K562 (cell line): ENCODE measurements around the gene CD93. TPM values are rescaled to one million over a fixed set of nuclear protein-coding genes. Genes with fewer than 3 reads are reported as not detected.

Experiments
- ARNT ChIP-seq, 2 experiments: fragments of 450-650 bp; IDR thresholded peaks; 2 replicates each; pipeline ENCODE4 v1.6.1; 2016; ENCODE audit warnings: mild to moderate bottlenecking in 1 of 2
- ATF7 ChIP-seq: fragments of 450-650 bp; IDR thresholded peaks from 2 replicates; pipeline ENCODE4 v1.7.1; 2014; ENCODE audit warnings: mild to moderate bottlenecking, moderate library complexity
- CREB1 ChIP-seq, 2 experiments: sonication (generic) in 1 of 2; formaldehyde crosslinking in 1 of 2; IDR thresholded peaks; 2 replicates each; pipeline versions ENCODE4 v1.6.1 to v1.8.0; 2012 to 2022; ENCODE audit warnings: inconsistent platforms in 1 of 2, mild to moderate bottlenecking in 1 of 2, missing genetic modification reagents in 1 of 2, moderate library complexity in 1 of 2
- ETV6 ChIP-seq, 3 experiments: fragments of 150-350 bp in 1 of 3; sonication (generic) in 1 of 3; formaldehyde crosslinking in 1 of 3; IDR thresholded peaks; 2 replicates each; pipeline versions ENCODE4 v1.6.1 to v1.8.0; 2014 to 2022; ENCODE audit warnings: borderline replicate concordance in 2 of 3, low read depth in 2 of 3, antibody characterized with exemption in 1 of 3, low read length in 1 of 3, mild to moderate bottlenecking in 1 of 3, missing genetic modification reagents in 1 of 3
- HDAC6 ChIP-seq: IDR thresholded peaks from 2 replicates; pipeline ENCODE4 v1.6.1; 2012; ENCODE audit warnings: low read depth, mild to moderate bottlenecking, control low read depth, inconsistent platforms, low read length, moderate library complexity
- ILK ChIP-seq: fragments of 450-650 bp; IDR thresholded peaks from 2 replicates; pipeline ENCODE4 v1.6.1; 2016; ENCODE audit warnings: missing genetic modification characterization, low read depth, mild to moderate bottlenecking, missing compliant biosample characterization, moderate library complexity, borderline replicate concordance
- JUND ChIP-seq, 2 experiments: IDR thresholded peaks; 2 replicates in 1 of 2; 3 replicates in 1 of 2; pipeline ENCODE4 v1.6.1; 2011; ENCODE audit warnings: borderline replicate concordance in 2 of 2, low read depth in 2 of 2, low read length in 2 of 2, improper control_type of control experiment in 1 of 2, missing biosample characterization in 1 of 2, missing genetic modification characterization in 1 of 2, missing genetic modification reagents in 1 of 2
- NFXL1 ChIP-seq: fragments of 450-650 bp; formaldehyde crosslinking; IDR thresholded peaks from 2 replicates; pipeline ENCODE4 v1.4.0; 2021; ENCODE audit warnings: mild to moderate bottlenecking
- PHF8 ChIP-seq: fragments of 200-600 bp; sonication (generic); IDR thresholded peaks from 2 replicates; pipeline ENCODE4 v1.6.1; 2012; ENCODE audit warnings: mixed run types, mild to moderate bottlenecking, inconsistent platforms, low read length, moderate library complexity, borderline replicate concordance
- TBP ChIP-seq: optimal IDR thresholded peaks from 2 replicates; pipeline ENCODE3; 2011; ENCODE audit warnings: low read depth, low read length, improper control_type of control experiment
- polyA plus RNA-seq, 8 experiments: library from polyadenylated mRNA; depleted of rRNA in 4 of 8; stranded (reverse) in 5 of 8; unstranded in 3 of 8; fragments of >200 nt; fragmentation: Nextera tagmentation in 2 of 8; fragmentation: Illumina TruSeq in 1 of 8; extraction: Ambion mirVana in 2 of 8; extraction: Trizol in 1 of 8; gene quantifications; 2 replicates each; pipeline versions ENCODE4 v1.2.1 to v1.2.3, GENCODE V29; 2011 to 2014; ENCODE audit warnings: inconsistent platforms in 1 of 8, missing spikeins in 1 of 8
- total RNA-seq, 7 experiments: library from RNA; depleted of rRNA in 6 of 7; stranded (reverse); fragments of >200 nt in 6 of 7; fragmentation: Illumina TruSeq in 2 of 7; extraction: Trizol in 2 of 7; gene quantifications; 2 replicates each; pipeline versions ENCODE4 v1.2.1 to v1.2.3, GENCODE V29; 2011 to 2021; ENCODE audit warnings: low replicate concordance in 1 of 7
- TF ChIP-seq, protein P1 (sequence below): fragments of 450-650 bp; IDR thresholded peaks from 2 replicates; pipeline ENCODE4 v1.6.1; 2016
- TF ChIP-seq, protein P2 (sequence below): fragments of 250-450 bp; sonication (Bioruptor Pico); IDR thresholded peaks from 2 replicates; pipeline ENCODE4 v1.5.0; 2021
- TF ChIP-seq, protein P3 (sequence below): fragments of 450-650 bp; IDR thresholded peaks from 2 replicates; pipeline ENCODE4 v1.6.1; 2017; ENCODE audit warnings: antibody characterized with exemption, mild to moderate bottlenecking
- TF ChIP-seq, protein P4 (sequence below), 2 experiments: fragments of 450-650 bp; IDR thresholded peaks; 2 replicates each; pipeline ENCODE4 v1.6.1; 2018; ENCODE audit warnings: mild to moderate bottlenecking in 2 of 2, low read depth in 1 of 2; ENCODE audit not compliant: partially characterized antibody in 2 of 2

Gene CD93
- total and polyA plus RNA-seq, 9 of the 15 experiments (the other 6 are each of a cell fraction or from before 2014, with no cell fraction given): 0.03 to 0.20 (median 0.05) TPM

DNA sequence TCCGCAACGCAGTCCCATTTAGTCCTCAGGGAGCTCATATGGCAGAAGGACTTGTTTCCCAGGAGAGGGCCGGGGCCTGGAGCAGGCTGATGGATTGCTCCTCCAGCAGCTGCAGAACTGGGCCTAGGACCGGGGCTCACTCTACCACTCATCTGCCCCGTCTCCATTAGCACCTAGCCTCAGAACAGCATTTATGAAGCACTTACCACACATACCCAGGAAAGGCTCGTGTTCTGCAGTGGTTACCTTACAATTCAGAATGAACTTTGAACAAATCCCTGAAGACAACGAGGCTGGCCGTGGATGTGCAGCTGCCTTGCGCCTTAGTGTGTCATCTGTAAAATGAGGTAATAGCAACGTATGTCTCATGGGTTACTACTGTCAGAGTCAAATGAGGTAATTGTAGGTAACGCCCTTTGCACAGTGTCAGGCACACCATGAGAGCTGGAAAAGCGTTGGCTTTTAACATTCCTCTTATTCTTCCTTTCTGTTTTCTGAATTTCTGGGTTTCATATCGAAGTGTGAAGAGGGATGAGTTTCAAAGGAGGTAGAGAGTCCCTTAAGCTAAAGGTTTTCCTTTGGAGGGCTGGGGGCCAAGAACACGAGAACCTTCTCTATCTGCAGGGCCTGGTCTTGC, 46.3 kb upstream of the CD93 start (continued):
- TF ChIP-seq, protein P1, sequence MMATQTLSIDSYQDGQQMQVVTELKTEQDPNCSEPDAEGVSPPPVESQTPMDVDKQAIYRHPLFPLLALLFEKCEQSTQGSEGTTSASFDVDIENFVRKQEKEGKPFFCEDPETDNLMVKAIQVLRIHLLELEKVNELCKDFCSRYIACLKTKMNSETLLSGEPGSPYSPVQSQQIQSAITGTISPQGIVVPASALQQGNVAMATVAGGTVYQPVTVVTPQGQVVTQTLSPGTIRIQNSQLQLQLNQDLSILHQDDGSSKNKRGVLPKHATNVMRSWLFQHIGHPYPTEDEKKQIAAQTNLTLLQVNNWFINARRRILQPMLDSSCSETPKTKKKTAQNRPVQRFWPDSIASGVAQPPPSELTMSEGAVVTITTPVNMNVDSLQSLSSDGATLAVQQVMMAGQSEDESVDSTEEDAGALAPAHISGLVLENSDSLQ: peak; percentile 46; the same call in 1 of the 2 replicates
- TF ChIP-seq ATF7 (peak; percentile 93), ARNT (IDR thresholded peaks at IDR 0.05) (0 out of 4 replicates have a peak, but pooled peaks of 1 of the 2 experiments have one; percentile 17), NFXL1 (0 out of 2 replicates have a peak, but pooled peaks have one; percentile 14), CREB1 (IDR thresholded peaks at IDR 0.05) (peak; percentile 92), CREB1 (CRISPR knock-in tag; IDR thresholded peaks at IDR 0.05) (peak; percentile 80), ILK (tag) (no peak), TBP (peak; percentile 52), HDAC6 (no peak), ETV6 (IDR thresholded peaks at IDR 0.05; ENCODE audit: borderline replicate concordance in 1 of 2, low read depth in 2 of 2, low read length in 1 of 2) (no peak), ETV6 (CRISPR knock-in tag; IDR thresholded peaks at IDR 0.05; ENCODE audit: borderline replicate concordance) (no peak), PHF8 (peak; percentile 22; the same call in 1 of the 2 replicates), JUND (IDR thresholded peaks at IDR 0.05; ENCODE audit: borderline replicate concordance, low read depth, low read length) (peak; percentile 81), JUND (tag; IDR thresholded peaks at IDR 0.05; ENCODE audit: borderline replicate concordance, low read depth, low read length) (peak; percentile 73)
- TF ChIP-seq, protein P2, sequence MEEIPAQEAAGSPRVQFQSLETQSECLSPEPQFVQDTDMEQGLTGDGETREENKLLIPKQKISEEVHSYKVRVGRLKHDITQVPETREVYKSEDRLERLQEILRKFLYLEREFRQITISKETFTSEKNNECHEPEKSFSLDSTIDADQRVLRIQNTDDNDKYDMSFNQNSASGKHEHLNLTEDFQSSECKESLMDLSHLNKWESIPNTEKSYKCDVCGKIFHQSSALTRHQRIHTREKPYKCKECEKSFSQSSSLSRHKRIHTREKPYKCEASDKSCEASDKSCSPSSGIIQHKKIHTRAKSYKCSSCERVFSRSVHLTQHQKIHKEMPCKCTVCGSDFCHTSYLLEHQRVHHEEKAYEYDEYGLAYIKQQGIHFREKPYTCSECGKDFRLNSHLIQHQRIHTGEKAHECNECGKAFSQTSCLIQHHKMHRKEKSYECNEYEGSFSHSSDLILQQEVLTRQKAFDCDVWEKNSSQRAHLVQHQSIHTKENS: no peak
- TF ChIP-seq, protein P3, sequence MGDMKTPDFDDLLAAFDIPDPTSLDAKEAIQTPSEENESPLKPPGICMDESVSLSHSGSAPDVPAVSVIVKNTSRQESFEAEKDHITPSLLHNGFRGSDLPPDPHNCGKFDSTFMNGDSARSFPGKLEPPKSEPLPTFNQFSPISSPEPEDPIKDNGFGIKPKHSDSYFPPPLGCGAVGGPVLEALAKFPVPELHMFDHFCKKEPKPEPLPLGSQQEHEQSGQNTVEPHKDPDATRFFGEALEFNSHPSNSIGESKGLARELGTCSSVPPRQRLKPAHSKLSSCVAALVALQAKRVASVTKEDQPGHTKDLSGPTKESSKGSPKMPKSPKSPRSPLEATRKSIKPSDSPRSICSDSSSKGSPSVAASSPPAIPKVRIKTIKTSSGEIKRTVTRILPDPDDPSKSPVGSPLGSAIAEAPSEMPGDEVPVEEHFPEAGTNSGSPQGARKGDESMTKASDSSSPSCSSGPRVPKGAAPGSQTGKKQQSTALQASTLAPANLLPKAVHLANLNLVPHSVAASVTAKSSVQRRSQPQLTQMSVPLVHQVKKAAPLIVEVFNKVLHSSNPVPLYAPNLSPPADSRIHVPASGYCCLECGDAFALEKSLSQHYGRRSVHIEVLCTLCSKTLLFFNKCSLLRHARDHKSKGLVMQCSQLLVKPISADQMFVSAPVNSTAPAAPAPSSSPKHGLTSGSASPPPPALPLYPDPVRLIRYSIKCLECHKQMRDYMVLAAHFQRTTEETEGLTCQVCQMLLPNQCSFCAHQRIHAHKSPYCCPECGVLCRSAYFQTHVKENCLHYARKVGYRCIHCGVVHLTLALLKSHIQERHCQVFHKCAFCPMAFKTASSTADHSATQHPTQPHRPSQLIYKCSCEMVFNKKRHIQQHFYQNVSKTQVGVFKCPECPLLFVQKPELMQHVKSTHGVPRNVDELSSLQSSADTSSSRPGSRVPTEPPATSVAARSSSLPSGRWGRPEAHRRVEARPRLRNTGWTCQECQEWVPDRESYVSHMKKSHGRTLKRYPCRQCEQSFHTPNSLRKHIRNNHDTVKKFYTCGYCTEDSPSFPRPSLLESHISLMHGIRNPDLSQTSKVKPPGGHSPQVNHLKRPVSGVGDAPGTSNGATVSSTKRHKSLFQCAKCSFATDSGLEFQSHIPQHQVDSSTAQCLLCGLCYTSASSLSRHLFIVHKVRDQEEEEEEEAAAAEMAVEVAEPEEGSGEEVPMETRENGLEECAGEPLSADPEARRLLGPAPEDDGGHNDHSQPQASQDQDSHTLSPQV: peak; percentile 76
- TF ChIP-seq, protein P4, sequence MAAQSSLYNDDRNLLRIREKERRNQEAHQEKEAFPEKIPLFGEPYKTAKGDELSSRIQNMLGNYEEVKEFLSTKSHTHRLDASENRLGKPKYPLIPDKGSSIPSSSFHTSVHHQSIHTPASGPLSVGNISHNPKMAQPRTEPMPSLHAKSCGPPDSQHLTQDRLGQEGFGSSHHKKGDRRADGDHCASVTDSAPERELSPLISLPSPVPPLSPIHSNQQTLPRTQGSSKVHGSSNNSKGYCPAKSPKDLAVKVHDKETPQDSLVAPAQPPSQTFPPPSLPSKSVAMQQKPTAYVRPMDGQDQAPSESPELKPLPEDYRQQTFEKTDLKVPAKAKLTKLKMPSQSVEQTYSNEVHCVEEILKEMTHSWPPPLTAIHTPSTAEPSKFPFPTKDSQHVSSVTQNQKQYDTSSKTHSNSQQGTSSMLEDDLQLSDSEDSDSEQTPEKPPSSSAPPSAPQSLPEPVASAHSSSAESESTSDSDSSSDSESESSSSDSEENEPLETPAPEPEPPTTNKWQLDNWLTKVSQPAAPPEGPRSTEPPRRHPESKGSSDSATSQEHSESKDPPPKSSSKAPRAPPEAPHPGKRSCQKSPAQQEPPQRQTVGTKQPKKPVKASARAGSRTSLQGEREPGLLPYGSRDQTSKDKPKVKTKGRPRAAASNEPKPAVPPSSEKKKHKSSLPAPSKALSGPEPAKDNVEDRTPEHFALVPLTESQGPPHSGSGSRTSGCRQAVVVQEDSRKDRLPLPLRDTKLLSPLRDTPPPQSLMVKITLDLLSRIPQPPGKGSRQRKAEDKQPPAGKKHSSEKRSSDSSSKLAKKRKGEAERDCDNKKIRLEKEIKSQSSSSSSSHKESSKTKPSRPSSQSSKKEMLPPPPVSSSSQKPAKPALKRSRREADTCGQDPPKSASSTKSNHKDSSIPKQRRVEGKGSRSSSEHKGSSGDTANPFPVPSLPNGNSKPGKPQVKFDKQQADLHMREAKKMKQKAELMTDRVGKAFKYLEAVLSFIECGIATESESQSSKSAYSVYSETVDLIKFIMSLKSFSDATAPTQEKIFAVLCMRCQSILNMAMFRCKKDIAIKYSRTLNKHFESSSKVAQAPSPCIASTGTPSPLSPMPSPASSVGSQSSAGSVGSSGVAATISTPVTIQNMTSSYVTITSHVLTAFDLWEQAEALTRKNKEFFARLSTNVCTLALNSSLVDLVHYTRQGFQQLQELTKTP (IDR thresholded peaks at IDR 0.05; ENCODE audit: low read depth in 1 of 2, partially characterized antibody in 2 of 2): peak; percentile 60 to 67
